K562 (cell line): ENCODE data around the gene CHRNA9. TPM values are rescaled to one million over a fixed set of nuclear protein-coding genes. Genes with fewer than 3 reads are reported as not detected.

Source experiments
- ARNT ChIP-seq, 2 experiments: fragments of 450-650 bp; IDR thresholded peaks; 2 replicates each; pipeline ENCODE4 v1.6.1; 2016; ENCODE audit warnings: mild to moderate bottlenecking in 1 of 2
- BACH1 ChIP-seq: fragments of 200-800 bp; sonication (Bioruptor generic); IDR thresholded peaks from 2 replicates; pipeline ENCODE4 v1.6.1; 2016; ENCODE audit warnings: missing genetic modification characterization, missing compliant biosample characterization
- BDP1 ChIP-seq: IDR thresholded peaks from 3 replicates; pipeline ENCODE4 v1.6.1; 2011; ENCODE audit not compliant: insufficient read length, insufficient read depth
- BRF1 ChIP-seq: IDR thresholded peaks from 3 replicates; pipeline ENCODE4 v1.6.1; 2011; ENCODE audit warnings: borderline replicate concordance, mild to moderate bottlenecking; ENCODE audit not compliant: insufficient read length; ENCODE audit errors: extremely low read depth
- ELF4 ChIP-seq: fragments of 450-650 bp; formaldehyde crosslinking; IDR thresholded peaks from 2 replicates; pipeline ENCODE4 v1.4.0; 2022; ENCODE audit warnings: missing genetic modification characterization
- FOXJ2 ChIP-seq: fragments of 200-800 bp; sonication (Bioruptor generic); IDR thresholded peaks from 2 replicates; pipeline ENCODE4 v1.6.1; 2016; ENCODE audit warnings: missing genetic modification characterization, missing compliant biosample characterization
- JUNB ChIP-seq: fragments of 450-650 bp; formaldehyde crosslinking; conservative IDR thresholded peaks from 2 replicates; pipeline ENCODE4 v1.4.0; 2020; ENCODE audit warnings: mild to moderate bottlenecking
- KLF16 ChIP-seq: IDR thresholded peaks from 2 replicates; pipeline ENCODE4 v1.6.1; 2016; ENCODE audit warnings: antibody characterized with exemption
- MEIS2 ChIP-seq: fragments of 450-650 bp; IDR thresholded peaks from 2 replicates; pipeline ENCODE4 v1.6.1; 2014; ENCODE audit warnings: mild to moderate bottlenecking; ENCODE audit not compliant: partially characterized antibody
- NR4A1 ChIP-seq, 2 experiments: fragments of 250-450 bp in 1 of 2; fragments of 450-650 bp in 1 of 2; sonication (Bioruptor Pico) in 1 of 2; IDR thresholded peaks; 2 replicates each; pipeline versions ENCODE4 v1.4.0 to v1.6.1; 2016 to 2020; ENCODE audit warnings: mild to moderate bottlenecking in 2 of 2, missing compliant biosample characterization in 1 of 2, missing genetic modification characterization in 1 of 2, moderate library complexity in 1 of 2
- PKNOX1 ChIP-seq: fragments of 450-650 bp; IDR thresholded peaks from 2 replicates; pipeline ENCODE4 v1.6.1; 2016
- SLC30A9 ChIP-seq: fragments of 250-450 bp; sonication (Bioruptor Pico); IDR thresholded peaks from 2 replicates; pipeline ENCODE4 v1.8.0; 2022; ENCODE audit warnings: mild to moderate bottlenecking, moderate library complexity
- TRIM28 ChIP-seq: fragments of 450-650 bp; IDR thresholded peaks from 2 replicates; pipeline ENCODE4 v1.6.1; 2017
- ZKSCAN8 ChIP-seq: fragments of 200-800 bp; sonication (Bioruptor generic); IDR thresholded peaks from 2 replicates; pipeline ENCODE4 v1.6.1; 2016; ENCODE audit warnings: missing genetic modification characterization, missing compliant biosample characterization
- ZNF24 ChIP-seq: fragments of 450-650 bp; IDR thresholded peaks from 2 replicates; pipeline ENCODE4 v1.6.1; 2016
- ZNF274 ChIP-seq: IDR thresholded peaks from 2 replicates; pipeline ENCODE4 v1.6.1; 2011; ENCODE audit warnings: low read depth, mild to moderate bottlenecking, low read length, moderate library complexity, borderline replicate concordance
- ZNF444 ChIP-seq: fragments of 250-450 bp; sonication (Bioruptor Pico); IDR thresholded peaks from 2 replicates; pipeline ENCODE4 v1.4.0; 2020; ENCODE audit warnings: mild to moderate bottlenecking, moderate library complexity
- polyA plus RNA-seq, 8 experiments: library from polyadenylated mRNA; depleted of rRNA in 4 of 8; stranded (reverse) in 5 of 8; unstranded in 3 of 8; fragments of >200 nt; fragmentation: Nextera tagmentation in 2 of 8; fragmentation: Illumina TruSeq in 1 of 8; extraction: Ambion mirVana in 2 of 8; extraction: Trizol in 1 of 8; gene quantifications; 2 replicates each; pipeline versions ENCODE4 v1.2.1 to v1.2.3, GENCODE V29; 2011 to 2014; ENCODE audit warnings: inconsistent platforms in 1 of 8, missing spikeins in 1 of 8
- total RNA-seq, 7 experiments: library from RNA; depleted of rRNA in 6 of 7; stranded (reverse); fragments of >200 nt in 6 of 7; fragmentation: Illumina TruSeq in 2 of 7; extraction: Trizol in 2 of 7; gene quantifications; 2 replicates each; pipeline versions ENCODE4 v1.2.1 to v1.2.3, GENCODE V29; 2011 to 2021; ENCODE audit warnings: low replicate concordance in 1 of 7
- TF ChIP-seq, protein P1 (sequence below): sonication (generic); formaldehyde crosslinking; IDR thresholded peaks from 2 replicates; pipeline ENCODE4 v1.4.0; 2020; ENCODE audit warnings: mild to moderate bottlenecking, missing genetic modification reagents
- TF ChIP-seq, protein P2 (sequence below): fragments of 450-650 bp; IDR thresholded peaks from 2 replicates; pipeline ENCODE4 v1.6.1; 2017; ENCODE audit warnings: antibody characterized with exemption, mild to moderate bottlenecking
- TF ChIP-seq, protein P3 (sequence below): IDR thresholded peaks from 2 replicates; pipeline ENCODE4 v1.6.1; 2011; ENCODE audit warnings: borderline replicate concordance, low read depth, mild to moderate bottlenecking, moderate library complexity, low read length; ENCODE audit not compliant: insufficient read depth, poor library complexity, severe bottlenecking

CHRNA9 gene
- total and polyA plus RNA-seq, 9 of the 15 experiments (the other 6 are each of a cell fraction or from before 2014, with no cell fraction given), result not detected

- TF ChIP-seq, protein P1, sequence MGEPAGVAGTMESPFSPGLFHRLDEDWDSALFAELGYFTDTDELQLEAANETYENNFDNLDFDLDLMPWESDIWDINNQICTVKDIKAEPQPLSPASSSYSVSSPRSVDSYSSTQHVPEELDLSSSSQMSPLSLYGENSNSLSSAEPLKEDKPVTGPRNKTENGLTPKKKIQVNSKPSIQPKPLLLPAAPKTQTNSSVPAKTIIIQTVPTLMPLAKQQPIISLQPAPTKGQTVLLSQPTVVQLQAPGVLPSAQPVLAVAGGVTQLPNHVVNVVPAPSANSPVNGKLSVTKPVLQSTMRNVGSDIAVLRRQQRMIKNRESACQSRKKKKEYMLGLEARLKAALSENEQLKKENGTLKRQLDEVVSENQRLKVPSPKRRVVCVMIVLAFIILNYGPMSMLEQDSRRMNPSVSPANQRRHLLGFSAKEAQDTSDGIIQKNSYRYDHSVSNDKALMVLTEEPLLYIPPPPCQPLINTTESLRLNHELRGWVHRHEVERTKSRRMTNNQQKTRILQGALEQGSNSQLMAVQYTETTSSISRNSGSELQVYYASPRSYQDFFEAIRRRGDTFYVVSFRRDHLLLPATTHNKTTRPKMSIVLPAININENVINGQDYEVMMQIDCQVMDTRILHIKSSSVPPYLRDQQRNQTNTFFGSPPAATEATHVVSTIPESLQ, result no peak
- TF ChIP-seq ZNF274 (peak; percentile 67; the same call in 1 of the 2 replicates), BRF1 (no peak), ZNF24 (no peak; the same call in 1 of the 2 replicates), ARNT (IDR thresholded peaks at IDR 0.05) (no peak), PKNOX1 (no peak), NR4A1 (CRISPR knock-in tag; IDR thresholded peaks at IDR 0.05) (no peak), NR4A1 (tag; IDR thresholded peaks at IDR 0.05) (no peak), FOXJ2 (tag) (peak; percentile 93), MEIS2 (no peak), SLC30A9 (CRISPR knock-in tag) (no peak), TRIM28 (no peak), ELF4 (0 out of 2 replicates have a peak, but pooled peaks have one; percentile 14), BDP1 (no peak), KLF16 (peak; percentile 90), ZNF444 (CRISPR knock-in tag) (no peak), BACH1 (tag) (no peak), JUNB (CRISPR knock-in tag) (no peak), ZKSCAN8 (CRISPR knock-in tag) (0 out of 2 replicates have a peak, but pooled peaks have one; percentile 30)
- TF ChIP-seq, protein P2, sequence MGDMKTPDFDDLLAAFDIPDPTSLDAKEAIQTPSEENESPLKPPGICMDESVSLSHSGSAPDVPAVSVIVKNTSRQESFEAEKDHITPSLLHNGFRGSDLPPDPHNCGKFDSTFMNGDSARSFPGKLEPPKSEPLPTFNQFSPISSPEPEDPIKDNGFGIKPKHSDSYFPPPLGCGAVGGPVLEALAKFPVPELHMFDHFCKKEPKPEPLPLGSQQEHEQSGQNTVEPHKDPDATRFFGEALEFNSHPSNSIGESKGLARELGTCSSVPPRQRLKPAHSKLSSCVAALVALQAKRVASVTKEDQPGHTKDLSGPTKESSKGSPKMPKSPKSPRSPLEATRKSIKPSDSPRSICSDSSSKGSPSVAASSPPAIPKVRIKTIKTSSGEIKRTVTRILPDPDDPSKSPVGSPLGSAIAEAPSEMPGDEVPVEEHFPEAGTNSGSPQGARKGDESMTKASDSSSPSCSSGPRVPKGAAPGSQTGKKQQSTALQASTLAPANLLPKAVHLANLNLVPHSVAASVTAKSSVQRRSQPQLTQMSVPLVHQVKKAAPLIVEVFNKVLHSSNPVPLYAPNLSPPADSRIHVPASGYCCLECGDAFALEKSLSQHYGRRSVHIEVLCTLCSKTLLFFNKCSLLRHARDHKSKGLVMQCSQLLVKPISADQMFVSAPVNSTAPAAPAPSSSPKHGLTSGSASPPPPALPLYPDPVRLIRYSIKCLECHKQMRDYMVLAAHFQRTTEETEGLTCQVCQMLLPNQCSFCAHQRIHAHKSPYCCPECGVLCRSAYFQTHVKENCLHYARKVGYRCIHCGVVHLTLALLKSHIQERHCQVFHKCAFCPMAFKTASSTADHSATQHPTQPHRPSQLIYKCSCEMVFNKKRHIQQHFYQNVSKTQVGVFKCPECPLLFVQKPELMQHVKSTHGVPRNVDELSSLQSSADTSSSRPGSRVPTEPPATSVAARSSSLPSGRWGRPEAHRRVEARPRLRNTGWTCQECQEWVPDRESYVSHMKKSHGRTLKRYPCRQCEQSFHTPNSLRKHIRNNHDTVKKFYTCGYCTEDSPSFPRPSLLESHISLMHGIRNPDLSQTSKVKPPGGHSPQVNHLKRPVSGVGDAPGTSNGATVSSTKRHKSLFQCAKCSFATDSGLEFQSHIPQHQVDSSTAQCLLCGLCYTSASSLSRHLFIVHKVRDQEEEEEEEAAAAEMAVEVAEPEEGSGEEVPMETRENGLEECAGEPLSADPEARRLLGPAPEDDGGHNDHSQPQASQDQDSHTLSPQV, result 0 out of 2 replicates have a peak, but pooled peaks have one; percentile 28
- TF ChIP-seq, protein P3, sequence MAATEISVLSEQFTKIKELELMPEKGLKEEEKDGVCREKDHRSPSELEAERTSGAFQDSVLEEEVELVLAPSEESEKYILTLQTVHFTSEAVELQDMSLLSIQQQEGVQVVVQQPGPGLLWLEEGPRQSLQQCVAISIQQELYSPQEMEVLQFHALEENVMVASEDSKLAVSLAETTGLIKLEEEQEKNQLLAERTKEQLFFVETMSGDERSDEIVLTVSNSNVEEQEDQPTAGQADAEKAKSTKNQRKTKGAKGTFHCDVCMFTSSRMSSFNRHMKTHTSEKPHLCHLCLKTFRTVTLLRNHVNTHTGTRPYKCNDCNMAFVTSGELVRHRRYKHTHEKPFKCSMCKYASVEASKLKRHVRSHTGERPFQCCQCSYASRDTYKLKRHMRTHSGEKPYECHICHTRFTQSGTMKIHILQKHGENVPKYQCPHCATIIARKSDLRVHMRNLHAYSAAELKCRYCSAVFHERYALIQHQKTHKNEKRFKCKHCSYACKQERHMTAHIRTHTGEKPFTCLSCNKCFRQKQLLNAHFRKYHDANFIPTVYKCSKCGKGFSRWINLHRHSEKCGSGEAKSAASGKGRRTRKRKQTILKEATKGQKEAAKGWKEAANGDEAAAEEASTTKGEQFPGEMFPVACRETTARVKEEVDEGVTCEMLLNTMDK, result no peak
Measured at GRCh38 chr4:40311811-40312346, 23.3 kb upstream of the CHRNA9 start (continued).
